ENCODE results near the gene PRR12. TPM values are rescaled to one million over a fixed set of nuclear protein-coding genes. Genes with fewer than 3 reads are reported as not detected.

The PRR12 gene
- polyA plus RNA-seq, 1 donor (not counting 4 experiments of a cell fraction or from before 2014, with no cell fraction given), result 0.35 TPM

DNA sequence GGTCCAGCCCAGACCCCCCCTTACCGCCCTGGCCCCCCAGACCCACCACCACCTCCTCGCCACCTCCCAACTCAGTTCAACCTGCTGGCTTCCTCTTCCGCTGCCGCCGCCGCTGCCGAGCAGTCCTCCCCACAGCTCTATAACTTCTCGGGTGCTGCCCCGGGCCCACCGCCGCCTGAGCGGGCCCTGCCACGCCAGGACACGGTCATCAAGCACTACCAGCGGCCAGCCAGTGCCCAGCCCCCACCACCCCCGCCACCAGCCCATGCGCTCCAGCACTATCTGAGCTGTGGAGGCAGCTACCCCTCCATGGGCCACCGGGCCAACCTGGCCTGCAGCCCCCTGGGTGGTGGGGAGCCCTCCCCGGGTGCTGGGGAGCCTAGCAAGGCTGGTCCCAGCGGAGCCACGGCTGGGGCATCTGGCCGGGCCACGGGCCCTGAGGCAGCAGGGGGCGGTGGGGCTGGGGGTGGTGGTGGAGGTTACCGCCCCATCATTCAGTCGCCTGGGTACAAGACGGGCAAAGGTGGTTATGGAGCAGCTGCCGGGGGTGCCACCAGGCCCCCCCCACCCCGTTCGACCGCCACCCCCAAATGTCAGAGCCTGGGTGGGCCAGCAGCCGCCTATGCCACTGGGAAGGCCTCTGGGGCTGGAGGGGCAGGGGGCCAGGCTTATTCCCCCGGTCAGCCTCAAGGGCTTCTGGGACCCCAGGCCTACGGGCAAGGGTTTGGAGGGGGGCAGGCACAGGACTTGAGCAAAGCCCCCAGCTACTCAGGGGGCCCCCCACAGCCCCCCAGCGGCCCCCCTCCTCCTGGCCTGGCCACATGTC, 4.2 kb downstream of the PRR12 start:
- H3K27ac ChIP-seq (ENCODE audit: control insufficient read depth, insufficient read depth, low read length), result no peak overlapping the region
- H3K4me1 ChIP-seq (ENCODE audit: control insufficient read depth, extremely low read depth, insufficient read depth, low read length), result peaks cover 17% of the 10 kb centered on the region
- peaks cover 35% of the 10 kb centered on the region for H3K79me2 ChIP-seq (ENCODE audit: control insufficient read depth, insufficient read depth, low read length)
- no peak overlapping the region for H2AFZ ChIP-seq (ENCODE audit: control insufficient read depth, low read length)
- H3K4me3 ChIP-seq (ENCODE audit: control insufficient read depth in 2 of 3, extremely low read depth in 1 of 3, insufficient read depth in 2 of 3, low read depth in 1 of 3, low read length in 3 of 3), result no peak overlapping the region
- no peak overlapping the region for H3K9ac ChIP-seq (ENCODE audit: control insufficient read depth, extremely low read depth, insufficient read depth, low read length)
- FAIRE-seq (no peak), DNase-seq (ENCODE audit: low read depth, low spot score) (no peak)
- no peaks in the 10 kb centered on the region for H3K9me1 ChIP-seq (ENCODE audit: control insufficient read depth, extremely low read depth, insufficient read depth, low read length)
- no peak overlapping the region for H3K4me2 ChIP-seq (ENCODE audit: control insufficient read depth, extremely low read depth, insufficient read depth, low read depth, low read length)
- H3K36me3 ChIP-seq (ENCODE audit: control insufficient read depth in 2 of 2, extremely low read depth in 1 of 2, insufficient read depth in 2 of 2, low read length in 2 of 2), result peaks cover 19 to 22% of the 10 kb centered on the region in 2 experiments
- TF ChIP-seq, protein P1, sequence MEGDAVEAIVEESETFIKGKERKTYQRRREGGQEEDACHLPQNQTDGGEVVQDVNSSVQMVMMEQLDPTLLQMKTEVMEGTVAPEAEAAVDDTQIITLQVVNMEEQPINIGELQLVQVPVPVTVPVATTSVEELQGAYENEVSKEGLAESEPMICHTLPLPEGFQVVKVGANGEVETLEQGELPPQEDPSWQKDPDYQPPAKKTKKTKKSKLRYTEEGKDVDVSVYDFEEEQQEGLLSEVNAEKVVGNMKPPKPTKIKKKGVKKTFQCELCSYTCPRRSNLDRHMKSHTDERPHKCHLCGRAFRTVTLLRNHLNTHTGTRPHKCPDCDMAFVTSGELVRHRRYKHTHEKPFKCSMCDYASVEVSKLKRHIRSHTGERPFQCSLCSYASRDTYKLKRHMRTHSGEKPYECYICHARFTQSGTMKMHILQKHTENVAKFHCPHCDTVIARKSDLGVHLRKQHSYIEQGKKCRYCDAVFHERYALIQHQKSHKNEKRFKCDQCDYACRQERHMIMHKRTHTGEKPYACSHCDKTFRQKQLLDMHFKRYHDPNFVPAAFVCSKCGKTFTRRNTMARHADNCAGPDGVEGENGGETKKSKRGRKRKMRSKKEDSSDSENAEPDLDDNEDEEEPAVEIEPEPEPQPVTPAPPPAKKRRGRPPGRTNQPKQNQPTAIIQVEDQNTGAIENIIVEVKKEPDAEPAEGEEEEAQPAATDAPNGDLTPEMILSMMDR (optimal IDR thresholded peaks at IDR 0.05 in 1 of 3, IDR thresholded peaks at IDR 0.05 in 1 of 3, conservative IDR thresholded peaks at IDR 0.05 in 1 of 3; ENCODE audit: extremely low read depth in 1 of 3, insufficient read depth in 2 of 3, low read length in 3 of 3), result no peak
- no peak for TF ChIP-seq EZH2 (IDR thresholded peaks at IDR 0.05; ENCODE audit: low read length)
- dilution Hi-C loops (cut with MboI; ENCODE audit: extremely low pct_ligation_motif_present, low sequenced_read_pairs), result no loop called here
- H4K20me1 ChIP-seq (ENCODE audit: control insufficient read depth, extremely low read depth, insufficient read depth, low read length), result peaks cover 2% of the 10 kb centered on the region
- no peaks in the 10 kb centered on the region for H3K27me3 ChIP-seq (ENCODE audit: control insufficient read depth, extremely low read depth, insufficient read depth, low read length)
- no peaks in the 10 kb centered on the region for H3K9me3 ChIP-seq (ENCODE audit: control insufficient read depth, low read depth, low read length)

DNA sequence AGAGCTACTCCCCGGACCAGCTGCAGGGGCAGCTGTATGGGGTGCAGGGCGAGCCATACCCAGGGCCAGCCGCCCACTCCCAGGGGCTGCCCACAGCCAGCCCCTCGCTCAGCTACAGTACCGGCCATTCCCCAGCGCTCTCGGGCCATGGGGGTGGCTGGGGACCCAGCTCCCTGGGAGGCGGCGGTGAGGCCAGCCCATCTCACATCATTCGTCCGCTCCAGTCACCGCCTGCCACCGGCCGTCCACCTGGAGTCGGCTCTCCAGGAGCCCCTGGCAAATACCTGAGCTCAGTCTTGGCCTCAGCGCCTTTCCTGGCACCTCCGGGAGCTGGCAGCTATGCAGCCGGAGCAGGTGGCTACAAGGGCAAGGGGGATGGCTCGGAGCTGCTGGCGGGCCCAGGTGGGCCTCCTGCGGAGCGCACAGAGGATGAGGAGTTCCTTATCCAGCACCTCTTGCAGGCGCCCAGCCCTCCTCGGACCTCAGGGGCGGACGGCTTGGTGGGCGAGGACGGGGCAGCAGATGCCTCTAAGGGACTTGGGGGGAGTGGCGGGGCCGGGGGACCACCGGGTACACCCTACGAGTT, 4.9 kb downstream of the PRR12 start:
- Histone ChIP-seq H3K9me3 (ENCODE audit: control insufficient read depth, low read depth, low read length) (no peaks in the 10 kb centered on the region), H3K4me2 (ENCODE audit: control insufficient read depth, extremely low read depth, insufficient read depth, low read depth, low read length) (no peak overlapping the region), H3K79me2 (ENCODE audit: control insufficient read depth, insufficient read depth, low read length) (peaks cover 35% of the 10 kb centered on the region), H3K4me3 (ENCODE audit: control insufficient read depth in 2 of 3, extremely low read depth in 1 of 3, insufficient read depth in 2 of 3, low read depth in 1 of 3, low read length in 3 of 3) (no peak overlapping the region), H3K27me3 (ENCODE audit: control insufficient read depth, extremely low read depth, insufficient read depth, low read length) (no peaks in the 10 kb centered on the region), H3K36me3 (ENCODE audit: control insufficient read depth in 2 of 2, extremely low read depth in 1 of 2, insufficient read depth in 2 of 2, low read length in 2 of 2) (peaks cover 20 to 29% of the 10 kb centered on the region in 2 experiments), H3K27ac (ENCODE audit: control insufficient read depth, insufficient read depth, low read length) (no peak overlapping the region), H4K20me1 (ENCODE audit: control insufficient read depth, extremely low read depth, insufficient read depth, low read length) (peaks cover 2% of the 10 kb centered on the region), H3K9ac (ENCODE audit: control insufficient read depth, extremely low read depth, insufficient read depth, low read length) (no peak overlapping the region), H3K9me1 (ENCODE audit: control insufficient read depth, extremely low read depth, insufficient read depth, low read length) (no peaks in the 10 kb centered on the region), H3K4me1 (ENCODE audit: control insufficient read depth, extremely low read depth, insufficient read depth, low read length) (peaks cover 13% of the 10 kb centered on the region), H2AFZ (ENCODE audit: control insufficient read depth, low read length) (no peak overlapping the region)
- no peak for FAIRE-seq
- no peak for DNase-seq (ENCODE audit: low read depth, low spot score)
- dilution Hi-C loops (cut with MboI; ENCODE audit: extremely low pct_ligation_motif_present, low sequenced_read_pairs), result no loop called here
- no peak for TF ChIP-seq EZH2 (IDR thresholded peaks at IDR 0.05; ENCODE audit: low read length)
- TF ChIP-seq, protein P1 (optimal IDR thresholded peaks at IDR 0.05 in 1 of 3, IDR thresholded peaks at IDR 0.05 in 1 of 3, conservative IDR thresholded peaks at IDR 0.05 in 1 of 3; ENCODE audit: extremely low read depth in 1 of 3, insufficient read depth in 2 of 3, low read length in 3 of 3), result no peak

Data from keratinocyte (primary cell).